GM23248 (cell line): Measurements from ENCODE around the gene MOBP.

Source experiments
- EZH2 ChIP-seq: fragments of 200-600 bp; sonication (generic); IDR thresholded peaks from 2 replicates; pipeline ENCODE4 v1.6.1; 2018; ENCODE audit warnings: antibody characterized with exemption, mild to moderate bottlenecking; ENCODE audit not compliant: insufficient read depth, poor library complexity, severe bottlenecking
- EZH2phosphoT487 ChIP-seq: fragments of 200-600 bp; sonication (generic); IDR thresholded peaks from 2 replicates; pipeline ENCODE4 v1.6.1; 2018; ENCODE audit warnings: antibody characterized with exemption, moderate library complexity, mild to moderate bottlenecking, low read depth; ENCODE audit not compliant: insufficient read depth

DNA sequence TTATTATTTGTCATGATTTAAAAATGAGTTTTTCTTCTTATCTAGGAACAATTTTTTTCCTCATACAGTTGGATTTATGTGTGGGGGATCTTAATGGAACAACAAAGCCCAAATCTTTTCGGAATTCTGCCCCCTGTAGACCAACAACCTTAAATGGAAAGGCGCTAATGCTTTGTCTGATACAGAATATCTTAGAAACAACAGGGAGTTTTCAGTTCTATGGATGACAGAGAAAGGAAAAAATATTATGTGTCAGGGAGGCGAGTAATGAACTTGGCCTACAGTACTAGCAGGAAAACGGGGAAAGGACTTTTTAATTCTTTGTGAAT lies 592 bp downstream of the MOBP start:
- TF ChIP-seq EZH2 (no peak), EZH2phosphoT487 (no peak)
